T-helper 1 cell treated with Interleukin-12 subunit alpha and Interleukin-12 subunit beta and Interleukin-4 antibody, amounts not matched to agents 30 μg/mL and 1 μg/mL, for 36 hours (primary cell): Measurements from ENCODE around the gene HMGN1.
"Not testable (repeated sequence)": the region's sequence is repeated elsewhere in the genome, so short reads cannot be mapped to it uniquely, and the experiment has no call there.

ENCODE experiments used
- H3K27ac Mint-ChIP-seq: one replicate; pipeline ENCODE4 v1.8.0; 2021; ENCODE audit warnings: mild to moderate bottlenecking, mixed read lengths
- H3K27me3 Mint-ChIP-seq: one replicate; pipeline ENCODE4 v1.8.0; 2021; ENCODE audit warnings: low read depth, mixed read lengths
- H3K36me3 Mint-ChIP-seq: one replicate; pipeline ENCODE4 v1.8.0; 2021; ENCODE audit warnings: low read depth, mixed read lengths
- H3K4me1 Mint-ChIP-seq: one replicate; pipeline ENCODE4 v1.8.0; 2021; ENCODE audit warnings: low read depth, mixed read lengths
- H3K4me3 Mint-ChIP-seq: one replicate; pipeline ENCODE4 v1.8.0; 2021; ENCODE audit warnings: mild to moderate bottlenecking, moderate library complexity, mixed read lengths
- H3K9me3 Mint-ChIP-seq: one replicate; pipeline ENCODE4 v1.8.0; 2021; ENCODE audit warnings: mixed read lengths

Gene HMGN1

DNA sequence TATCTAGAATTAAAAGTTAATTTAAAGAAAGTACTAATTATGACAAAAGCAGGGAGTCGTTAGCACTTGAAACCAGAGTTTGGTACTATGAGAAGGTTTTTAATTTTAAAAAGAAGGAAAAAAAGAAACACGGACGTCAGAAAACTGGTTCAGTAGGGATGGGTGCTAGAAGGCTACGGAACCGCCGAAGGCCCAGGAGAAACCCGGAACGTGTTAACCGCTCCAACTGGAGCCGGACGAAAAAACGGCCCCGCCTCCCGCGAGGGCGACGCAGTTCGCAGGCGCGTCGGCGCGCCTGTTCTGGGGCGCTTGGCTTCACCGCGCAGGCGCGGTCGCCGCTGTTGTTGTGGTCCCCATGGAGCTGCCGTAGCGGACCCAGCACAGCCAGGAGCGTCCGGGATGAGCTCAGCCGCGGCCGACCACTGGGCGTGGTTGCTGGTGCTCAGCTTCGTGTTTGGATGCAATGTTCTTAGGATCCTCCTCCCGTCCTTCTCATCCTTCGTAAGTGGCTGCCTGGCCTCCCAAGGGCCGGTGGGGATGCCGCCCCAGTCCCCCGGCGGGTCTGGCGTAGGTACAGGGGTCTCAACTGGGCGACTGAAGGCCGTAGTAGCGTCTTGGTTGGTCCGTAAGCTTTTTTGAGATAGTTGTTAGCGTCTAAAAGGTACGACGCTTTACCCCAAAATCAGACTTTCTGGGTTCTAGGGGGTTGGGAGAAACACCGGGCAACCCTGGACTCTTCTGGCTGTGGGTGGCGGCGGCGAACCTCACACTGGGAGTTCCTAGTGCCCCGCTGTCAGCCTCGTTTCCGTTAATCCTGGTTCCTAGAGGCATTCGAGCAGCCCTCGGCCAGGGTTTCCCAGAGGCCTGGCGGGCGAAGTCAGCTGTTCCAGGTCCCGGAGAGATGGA is 31.4 kb upstream of the HMGN1 start:
- Mint-ChIP-seq H3K4me1 (peaks cover 19% of the 10 kb centered on the region), H3K27ac (peak overlapping the region; percentile 89), H3K36me3 (peaks cover 3% of the 10 kb centered on the region), H3K9me3 (no peaks in the 10 kb centered on the region), H3K27me3 (peaks cover 7% of the 10 kb centered on the region), H3K4me3 (peak overlapping the region; percentile 90)

DNA sequence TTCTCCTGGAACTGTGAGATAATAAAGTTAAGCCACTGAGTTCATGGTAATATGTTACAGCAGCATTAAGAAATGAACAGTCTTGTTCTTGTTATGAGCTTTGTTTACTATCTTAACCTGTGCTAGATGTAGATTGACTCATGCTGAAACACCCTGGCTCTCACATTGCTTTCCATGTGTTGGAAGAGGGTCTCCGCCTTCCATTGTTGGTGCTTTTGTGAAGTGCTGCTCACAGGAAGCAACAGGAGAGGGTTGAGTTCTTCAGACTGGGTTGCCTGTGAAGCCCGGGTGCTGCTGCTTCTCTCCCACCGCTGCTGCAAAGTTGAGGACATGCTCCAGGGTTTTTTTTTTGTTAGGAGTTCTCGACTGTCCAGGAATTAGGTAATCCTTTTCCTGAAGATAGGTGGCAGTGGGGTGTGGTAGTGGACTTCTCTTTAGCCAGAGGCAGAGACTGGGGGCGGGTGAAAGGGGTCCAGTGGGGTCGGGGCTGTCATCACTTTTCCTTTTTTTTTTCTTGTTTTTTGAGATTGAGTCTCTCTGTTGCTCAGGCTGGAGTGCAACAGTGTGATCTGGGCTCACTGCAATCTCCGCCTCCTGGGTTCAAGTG is 28.7 kb upstream of the HMGN1 start:
- H3K36me3 Mint-ChIP-seq, result peaks cover 3% of the 10 kb centered on the region
- H3K27me3 Mint-ChIP-seq, result peaks cover 14% of the 10 kb centered on the region
- H3K4me1 Mint-ChIP-seq, result peaks cover 18% of the 10 kb centered on the region
- no peak overlapping the region for H3K27ac Mint-ChIP-seq
- H3K9me3 Mint-ChIP-seq, result no peaks in the 10 kb centered on the region
- no peak overlapping the region for H3K4me3 Mint-ChIP-seq

DNA sequence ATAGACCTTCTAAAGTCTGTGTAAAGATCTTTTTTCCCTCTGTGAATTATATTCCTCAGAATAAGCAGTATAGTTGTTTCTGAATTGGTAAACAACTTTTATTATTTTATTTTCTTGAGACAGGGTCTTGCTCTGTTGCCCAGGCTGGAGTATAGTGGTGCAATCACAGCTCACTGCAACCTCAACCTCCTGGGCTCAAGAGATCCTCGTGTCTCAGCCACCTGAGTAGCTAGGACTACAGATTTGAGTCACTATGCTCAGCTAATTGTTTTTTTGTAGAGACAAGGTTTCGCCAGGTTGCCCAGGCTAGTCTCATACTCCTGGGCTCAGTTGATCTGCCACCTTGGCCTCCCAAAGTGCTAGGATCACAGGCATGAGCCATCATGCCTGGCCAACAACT is 26.6 kb upstream of the HMGN1 start:
- H3K27ac Mint-ChIP-seq, result no peak overlapping the region
- peaks cover 11% of the 10 kb centered on the region for H3K4me1 Mint-ChIP-seq
- H3K27me3 Mint-ChIP-seq, result peaks cover 22% of the 10 kb centered on the region
- H3K4me3 Mint-ChIP-seq, result no peak overlapping the region
- H3K36me3 Mint-ChIP-seq, result no peaks in the 10 kb centered on the region
- no peaks in the 10 kb centered on the region for H3K9me3 Mint-ChIP-seq

DNA sequence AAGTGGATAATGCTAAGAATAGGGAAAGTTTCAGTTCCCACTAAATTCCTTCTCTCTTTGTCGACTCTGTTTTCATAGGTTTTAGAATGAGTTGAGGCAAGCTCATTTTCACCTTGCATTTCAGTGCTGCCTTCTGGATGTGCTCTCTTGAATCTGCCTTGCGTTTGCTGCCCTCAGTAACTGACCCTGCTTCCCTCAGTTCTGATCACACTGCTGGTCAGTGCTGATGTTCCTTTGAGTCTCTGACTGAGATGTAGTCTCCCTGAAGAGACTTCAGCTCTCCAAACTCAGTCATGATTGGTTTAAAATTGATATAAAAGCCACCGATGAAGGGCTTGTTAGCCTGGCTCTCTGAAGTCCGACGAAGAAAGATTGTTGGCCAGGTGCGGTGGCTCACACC is 25.2 kb upstream of the HMGN1 start:
- Mint-ChIP-seq H3K27me3 (peaks cover 26% of the 10 kb centered on the region), H3K4me1 (peaks cover 14% of the 10 kb centered on the region), H3K36me3 (no peaks in the 10 kb centered on the region), H3K4me3 (no peak overlapping the region), H3K9me3 (no peaks in the 10 kb centered on the region), H3K27ac (no peak overlapping the region)

DNA sequence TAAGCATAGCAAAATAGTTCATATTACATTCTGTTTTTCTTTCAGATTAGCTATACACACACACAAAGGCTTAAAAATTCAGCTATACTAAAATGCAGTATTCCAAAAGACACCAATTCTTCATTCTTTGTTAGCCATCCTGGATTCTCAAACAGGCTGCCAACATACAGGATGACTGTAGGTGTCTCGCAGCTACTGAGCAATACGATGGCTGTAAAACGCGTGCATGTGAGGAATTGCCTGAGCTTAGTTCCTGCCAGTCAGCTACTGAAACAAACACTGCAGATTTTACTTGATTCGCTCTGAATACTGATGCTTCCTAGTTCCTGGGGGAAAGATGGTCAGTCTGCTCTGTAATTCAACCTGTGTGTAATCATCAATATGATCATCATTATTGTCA is 24.7 kb upstream of the HMGN1 start:
- Mint-ChIP-seq H3K27me3 (peaks cover 26% of the 10 kb centered on the region), H3K4me1 (peaks cover 14% of the 10 kb centered on the region), H3K9me3 (no peaks in the 10 kb centered on the region), H3K4me3 (no peak overlapping the region), H3K27ac (no peak overlapping the region), H3K36me3 (no peaks in the 10 kb centered on the region)

DNA sequence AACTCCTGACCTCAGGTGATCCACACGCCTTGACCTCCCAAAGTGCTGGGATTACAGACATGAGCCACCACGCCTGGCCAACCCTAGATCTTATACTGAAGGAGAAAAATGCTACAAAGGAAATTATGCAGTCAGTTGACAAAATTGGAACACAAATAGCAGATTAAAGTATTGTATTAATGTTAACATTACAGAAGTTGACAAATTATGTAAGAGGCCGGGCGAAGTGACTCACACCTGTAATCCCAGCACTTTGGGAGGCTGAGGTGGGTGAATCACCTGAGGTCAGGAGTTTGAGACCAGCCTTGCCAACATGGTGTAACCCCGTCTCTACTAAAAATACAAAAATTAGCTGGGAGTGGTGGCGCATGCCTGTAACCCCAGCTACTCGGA is 21.0 kb upstream of the HMGN1 start:
- not testable (repeated sequence) for H3K4me1 Mint-ChIP-seq, H3K27ac Mint-ChIP-seq, H3K9me3 Mint-ChIP-seq, H3K4me3 Mint-ChIP-seq, H3K36me3 Mint-ChIP-seq
- peaks cover 16% of the 10 kb centered on the region for H3K27me3 Mint-ChIP-seq

DNA sequence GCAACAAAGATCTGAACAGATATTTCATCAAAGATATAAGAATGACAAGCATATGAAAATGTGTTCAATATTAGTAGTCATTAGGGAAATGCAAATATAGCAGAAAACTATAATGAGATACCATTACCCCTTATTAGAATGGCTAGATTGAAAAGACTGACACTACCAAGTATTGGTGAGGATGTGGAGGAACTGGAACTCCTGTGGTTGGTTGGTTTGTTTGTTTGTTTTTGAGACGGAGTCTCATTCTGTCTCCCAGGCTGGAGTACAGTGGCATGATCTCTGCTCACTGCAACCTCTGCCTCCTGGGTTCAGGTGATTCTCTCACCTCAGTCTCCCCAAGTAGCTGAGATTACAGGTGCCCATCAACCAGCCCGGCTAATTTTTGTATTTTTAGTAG is 18.9 kb upstream of the HMGN1 start:
- no peak overlapping the region for H3K27ac Mint-ChIP-seq
- no peak overlapping the region for H3K4me3 Mint-ChIP-seq
- peaks cover 5% of the 10 kb centered on the region for H3K4me1 Mint-ChIP-seq
- no peaks in the 10 kb centered on the region for H3K36me3 Mint-ChIP-seq
- H3K9me3 Mint-ChIP-seq, result peaks cover 5% of the 10 kb centered on the region
- peaks cover 12% of the 10 kb centered on the region for H3K27me3 Mint-ChIP-seq

DNA sequence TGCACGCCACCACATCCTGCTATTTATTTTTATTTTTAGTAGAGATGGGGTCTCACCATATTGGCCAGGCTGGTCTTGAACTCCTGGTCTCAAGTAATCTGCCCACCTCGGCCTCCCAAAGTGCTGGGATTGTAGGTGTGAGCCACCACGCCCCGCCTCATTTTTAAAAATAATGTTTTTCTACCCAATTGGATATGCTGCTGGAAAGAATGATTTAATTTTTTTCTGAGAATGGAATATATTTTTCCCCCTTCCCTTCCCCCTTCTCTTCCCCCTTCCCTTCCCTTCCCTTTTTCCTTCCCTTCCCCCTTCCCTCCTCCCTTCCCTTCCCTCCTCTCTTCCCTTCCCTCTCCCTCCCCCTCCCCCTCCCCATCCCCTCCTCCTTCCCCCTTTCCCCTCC is 17.7 kb upstream of the HMGN1 start:
- Mint-ChIP-seq H3K27me3 (peaks cover 20% of the 10 kb centered on the region), H3K4me1 (peaks cover 5% of the 10 kb centered on the region), H3K27ac (no peak overlapping the region), H3K4me3 (no peak overlapping the region), H3K36me3 (no peaks in the 10 kb centered on the region), H3K9me3 (peaks cover 5% of the 10 kb centered on the region)

DNA sequence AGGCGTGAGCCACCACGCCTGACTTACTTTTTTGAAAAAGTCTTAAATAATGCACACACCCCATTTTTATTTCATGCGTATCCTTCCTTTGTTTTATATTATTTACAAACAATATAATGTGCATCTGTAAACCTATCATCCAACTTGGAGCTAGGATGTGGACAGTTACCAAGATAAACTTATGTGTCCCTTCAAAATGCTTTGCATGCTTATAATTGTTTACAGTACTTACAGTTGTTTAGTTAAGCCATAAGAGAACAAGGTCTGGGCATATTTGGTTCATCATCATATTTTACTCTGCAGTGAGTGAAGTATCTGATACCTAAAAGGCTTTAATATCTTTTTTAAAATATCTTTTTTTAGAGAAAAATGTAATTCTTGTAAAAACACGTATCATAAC is 16.1 kb upstream of the HMGN1 start:
- H3K9me3 Mint-ChIP-seq, result peaks cover 5% of the 10 kb centered on the region
- peaks cover 12% of the 10 kb centered on the region for H3K27me3 Mint-ChIP-seq
- no peaks in the 10 kb centered on the region for H3K36me3 Mint-ChIP-seq
- no peak overlapping the region for H3K4me3 Mint-ChIP-seq
- H3K4me1 Mint-ChIP-seq, result no peaks in the 10 kb centered on the region
- no peak overlapping the region for H3K27ac Mint-ChIP-seq

DNA sequence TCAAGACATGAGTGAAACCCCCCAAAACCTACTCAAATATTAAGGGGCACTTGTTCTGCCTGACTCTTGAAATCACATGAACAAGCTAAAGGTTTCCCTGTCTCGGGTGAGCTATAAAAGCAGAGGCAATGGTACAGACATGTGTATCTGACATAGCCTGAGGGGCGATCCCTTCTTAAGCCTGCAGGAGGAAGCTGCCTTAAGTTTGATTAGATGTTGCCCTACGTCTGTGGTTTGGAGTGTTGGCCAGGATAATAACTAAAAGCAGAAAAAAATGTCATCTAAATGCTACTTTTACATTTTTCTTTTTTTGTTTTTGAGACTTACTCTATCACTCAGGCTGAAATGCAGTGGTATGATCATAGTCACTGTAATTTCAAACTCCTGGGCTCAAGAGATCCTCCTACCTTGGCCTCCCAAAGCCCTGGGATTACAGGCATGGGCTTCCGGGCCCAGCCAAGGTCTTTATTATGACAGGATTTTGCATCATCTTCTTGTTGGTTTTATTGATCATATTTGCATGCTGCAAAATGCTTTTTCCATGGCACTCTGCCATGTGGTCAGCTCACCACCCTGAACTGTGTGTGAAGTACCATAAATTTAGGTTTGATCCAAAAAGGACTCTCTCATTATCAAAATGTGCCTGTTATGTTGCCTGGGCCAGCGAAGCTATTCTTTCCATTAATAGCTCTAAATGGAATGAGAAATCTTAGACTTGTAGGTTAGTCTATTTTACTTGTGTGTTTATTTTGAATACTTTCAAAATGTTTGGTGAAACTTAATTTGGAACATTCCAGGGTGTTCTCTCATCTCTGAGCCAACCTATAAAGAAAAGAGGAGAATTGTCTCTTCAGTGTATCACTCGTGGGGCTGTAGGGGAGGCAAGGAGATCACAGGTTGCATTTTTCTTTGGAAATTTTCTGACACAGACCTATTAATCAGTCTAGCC is 15.0 kb upstream of the HMGN1 start:
- Mint-ChIP-seq H3K36me3 (no peaks in the 10 kb centered on the region), H3K27me3 (peaks cover 12% of the 10 kb centered on the region), H3K4me3 (no peak overlapping the region), H3K9me3 (peaks cover 5% of the 10 kb centered on the region), H3K4me1 (no peaks in the 10 kb centered on the region), H3K27ac (no peak overlapping the region)

DNA sequence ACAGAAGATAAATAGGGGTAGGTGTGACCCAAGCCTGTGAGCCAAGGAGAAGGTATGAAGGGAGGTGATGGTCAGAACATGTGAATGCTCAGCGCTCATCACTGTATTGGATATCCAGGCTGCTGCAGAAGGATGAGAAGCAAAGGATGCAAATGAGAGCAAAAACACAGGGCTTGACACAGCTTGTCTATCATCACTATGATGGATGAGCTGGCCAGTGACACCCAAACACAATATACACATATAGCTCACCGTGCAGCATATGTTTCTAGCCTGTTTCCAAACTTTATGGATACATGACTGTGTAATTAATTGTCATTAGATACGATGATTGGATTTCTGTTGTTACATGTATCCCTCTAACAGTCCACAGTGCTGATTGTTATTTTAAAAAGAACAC is 13.8 kb upstream of the HMGN1 start:
- Mint-ChIP-seq H3K27ac (no peak overlapping the region), H3K4me3 (no peak overlapping the region), H3K36me3 (no peaks in the 10 kb centered on the region), H3K4me1 (no peaks in the 10 kb centered on the region), H3K9me3 (peaks cover 5% of the 10 kb centered on the region), H3K27me3 (peaks cover 12% of the 10 kb centered on the region)

DNA sequence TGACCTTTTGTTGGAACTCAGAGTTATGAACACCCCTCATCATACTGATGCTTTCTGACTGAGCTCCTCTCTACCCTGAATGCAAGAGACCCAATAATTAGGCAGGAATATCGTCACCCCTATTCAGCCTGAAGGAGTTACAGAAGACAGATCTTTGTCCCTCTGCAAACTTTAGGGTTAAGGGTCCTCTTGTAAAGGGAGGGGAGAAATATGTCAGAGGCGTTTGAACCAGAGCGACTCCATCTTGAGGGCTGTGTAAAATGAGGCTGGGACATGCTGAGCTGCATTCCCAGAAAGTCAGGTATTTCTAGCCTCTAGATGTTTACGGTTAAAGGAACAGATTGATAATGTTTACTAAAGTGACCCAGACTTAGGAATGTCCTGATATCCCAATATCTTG is 10.5 kb upstream of the HMGN1 start:
- H3K27ac Mint-ChIP-seq, result no peak overlapping the region
- no peaks in the 10 kb centered on the region for H3K9me3 Mint-ChIP-seq
- H3K27me3 Mint-ChIP-seq, result peaks cover 26% of the 10 kb centered on the region
- no peaks in the 10 kb centered on the region for H3K36me3 Mint-ChIP-seq
- H3K4me1 Mint-ChIP-seq, result no peaks in the 10 kb centered on the region
- H3K4me3 Mint-ChIP-seq, result no peak overlapping the region

DNA sequence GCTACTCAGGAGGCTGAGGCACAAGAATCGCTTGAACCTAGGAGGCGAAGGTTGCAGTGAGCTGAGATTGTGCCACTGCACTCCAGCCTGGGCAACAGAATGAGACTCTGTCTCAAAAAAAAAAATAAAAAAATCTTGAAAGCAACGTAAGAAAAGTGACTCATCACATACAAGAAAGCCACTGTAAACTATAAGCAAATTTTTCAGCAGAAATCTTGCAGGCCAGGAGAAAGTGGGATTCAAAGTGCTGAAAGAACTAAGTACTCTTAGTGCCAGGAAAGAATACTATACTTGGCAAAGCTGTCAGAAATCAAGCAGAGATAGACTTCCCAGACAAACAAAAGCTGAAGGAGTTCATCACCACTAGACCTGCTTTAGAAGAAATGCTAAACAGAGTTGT is 4.4 kb upstream of the HMGN1 start:
- no peaks in the 10 kb centered on the region for H3K36me3 Mint-ChIP-seq
- H3K4me1 Mint-ChIP-seq, result peaks cover 11% of the 10 kb centered on the region
- peaks cover 23% of the 10 kb centered on the region for H3K27me3 Mint-ChIP-seq
- no peak overlapping the region for H3K4me3 Mint-ChIP-seq
- no peak overlapping the region for H3K27ac Mint-ChIP-seq
- H3K9me3 Mint-ChIP-seq, result no peaks in the 10 kb centered on the region

DNA sequence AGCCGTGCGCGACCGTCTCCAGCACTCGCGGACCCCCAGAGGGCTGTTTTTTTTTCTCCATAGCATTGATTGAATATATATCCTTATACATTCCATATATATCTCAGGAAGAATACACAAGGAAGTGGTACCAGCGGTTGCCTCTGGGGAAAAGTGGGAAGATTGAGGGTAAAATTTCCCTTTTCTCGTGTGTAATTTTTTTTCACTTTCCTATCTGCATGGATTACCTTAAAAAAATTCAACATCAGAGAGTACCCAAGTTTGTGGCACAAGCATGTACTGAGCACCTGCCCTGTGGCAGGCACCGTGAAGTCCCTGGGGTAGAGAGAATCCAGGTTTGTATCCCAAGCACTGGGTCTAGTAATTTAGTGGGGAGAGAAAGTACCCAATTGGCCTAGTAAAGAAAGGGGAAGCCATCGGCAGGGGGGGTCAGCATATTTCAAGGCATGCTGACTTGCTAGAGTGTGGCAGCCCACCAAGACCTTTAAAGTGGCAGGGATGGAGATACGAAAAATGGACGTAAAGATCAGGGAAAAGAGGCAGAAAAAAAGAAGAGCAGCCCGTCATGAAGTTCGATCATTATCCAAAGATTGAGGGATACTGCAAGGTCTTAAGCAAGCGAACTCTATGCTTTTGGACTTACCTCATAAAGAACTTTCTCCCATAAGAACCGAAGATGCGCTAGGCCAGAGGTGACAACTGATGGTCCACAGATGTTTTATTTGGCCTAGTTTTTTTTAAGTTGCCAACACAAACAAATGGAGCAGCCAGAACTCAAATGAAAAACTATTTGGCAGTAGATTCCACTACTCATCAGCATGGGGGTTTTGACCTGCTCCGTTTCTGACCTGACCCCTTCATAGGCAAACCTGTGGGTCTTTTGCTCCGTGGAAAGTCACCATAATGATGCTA is 1.5 kb upstream of the HMGN1 start:
- peaks cover 33% of the 10 kb centered on the region for H3K4me1 Mint-ChIP-seq
- no peaks in the 10 kb centered on the region for H3K9me3 Mint-ChIP-seq
- H3K4me3 Mint-ChIP-seq, result peak overlapping the region; percentile 96
- H3K27me3 Mint-ChIP-seq, result peaks cover 17% of the 10 kb centered on the region
- peak overlapping the region; percentile 99 for H3K27ac Mint-ChIP-seq
- H3K36me3 Mint-ChIP-seq, result peaks cover 19% of the 10 kb centered on the region
